Calu3 (cell line): Measurements from ENCODE around the gene TSNAX. TPM values are rescaled to one million over a fixed set of nuclear protein-coding genes. Genes with fewer than 3 reads are reported as not detected.

Experiments used
- BruUV-seq: library from RNA; stranded (reverse); fragments of 400-500 nt; replicated peaks from 2 replicates; lab custom pipeline; 2021; lab: Mats Ljungman, UMichigan
- CTCF ChIA-PET: fragments of 300-600 bp; sonication (Branson Sonifier 250); formaldehyde crosslinking; loops from one replicate; lab custom pipeline; 2022; ENCODE audit warnings: antibody characterized with exemption; lab: Charles Lee
- DNase-seq: peaks from one replicate; pipeline ENCODE4 v3.0.0; 2022
- H3K27ac Mint-ChIP-seq: one replicate; pipeline ENCODE4 v1.8.0; 2022; ENCODE audit warnings: mixed read lengths; ENCODE audit not compliant: unreplicated experiment
- H3K27me3 Mint-ChIP-seq: one replicate; pipeline ENCODE4 v1.8.0; 2022; ENCODE audit warnings: mixed read lengths; ENCODE audit not compliant: unreplicated experiment
- H3K36me3 Mint-ChIP-seq: one replicate; pipeline ENCODE4 v1.8.0; 2022; ENCODE audit warnings: mild to moderate bottlenecking, moderate library complexity, mixed read lengths; ENCODE audit not compliant: insufficient read depth, unreplicated experiment
- H3K4me1 Mint-ChIP-seq: one replicate; pipeline ENCODE4 v1.8.0; 2022; ENCODE audit warnings: mild to moderate bottlenecking, low read depth, mixed read lengths; ENCODE audit not compliant: unreplicated experiment
- H3K4me3 Mint-ChIP-seq: one replicate; pipeline ENCODE4 v1.8.0; 2022; ENCODE audit warnings: mild to moderate bottlenecking, low read depth, moderate library complexity, mixed read lengths; ENCODE audit not compliant: unreplicated experiment
- H3K9me3 Mint-ChIP-seq: one replicate; pipeline ENCODE4 v1.8.0; 2022; ENCODE audit warnings: low read depth, mixed read lengths; ENCODE audit not compliant: unreplicated experiment
- intact Hi-C: fragments of 100-400 bp; cut with micrococcal nuclease; formaldehyde crosslinking; loops from one replicate; pipeline ENCODE4 v1.10.0; 2022; ENCODE audit not compliant: unreplicated experiment
- total RNA-seq: library from RNA; stranded (reverse); gene quantifications from 2 replicates; pipeline ENCODE4 v1.2.3, GENCODE V29; 2022
- TF ChIP-seq, protein P1 (sequence below): fragments of 200-600 bp; IDR thresholded peaks from one replicate; pipeline ENCODE4 v1.8.0; 2022; ENCODE audit warnings: antibody characterized with exemption; ENCODE audit not compliant: unreplicated experiment

Gene TSNAX
- total RNA-seq, 1 experiment from 2014 or later, result 55.5 TPM

DNA sequence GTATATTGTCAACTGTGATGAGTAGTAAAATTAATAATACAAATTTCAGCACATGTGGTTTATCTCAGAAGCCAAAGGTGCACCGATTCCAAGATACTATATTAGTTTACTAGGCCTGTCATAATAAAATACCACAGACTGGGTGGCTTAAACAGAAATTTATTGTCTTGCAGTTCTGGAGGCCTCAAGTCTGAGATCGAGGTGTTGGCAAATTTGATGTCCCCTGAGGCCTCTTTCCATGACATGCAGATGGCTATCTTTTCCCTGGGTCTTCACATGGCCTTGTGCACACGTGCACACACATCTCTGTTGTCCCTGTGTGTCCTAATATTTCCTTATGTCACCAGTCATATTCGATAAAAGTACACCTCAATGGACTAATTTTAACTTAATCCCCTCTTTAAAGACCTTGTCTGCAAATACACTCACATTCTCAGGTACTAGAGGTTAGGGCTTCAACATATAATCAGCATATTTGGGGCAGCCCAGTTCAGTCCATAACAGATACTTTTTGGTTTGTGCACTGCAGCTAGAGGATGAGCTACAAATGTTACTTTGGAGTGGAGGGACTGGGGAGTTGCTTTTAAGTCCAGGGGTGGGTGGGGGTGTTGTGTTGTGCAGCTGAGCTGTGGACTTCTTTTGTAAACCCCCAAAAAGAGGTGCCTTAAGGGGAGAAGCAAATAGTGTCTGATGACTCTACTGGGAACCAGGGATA, 21.4 kb downstream of the TSNAX start:
- Mint-ChIP-seq H3K27ac (no peak overlapping the region), H3K4me1 (no peaks in the 10 kb centered on the region), H3K36me3 (peaks cover 21% of the 10 kb centered on the region), H3K4me3 (no peak overlapping the region), H3K9me3 (no peaks in the 10 kb centered on the region), H3K27me3 (no peaks in the 10 kb centered on the region)
- TF ChIP-seq, protein P1, sequence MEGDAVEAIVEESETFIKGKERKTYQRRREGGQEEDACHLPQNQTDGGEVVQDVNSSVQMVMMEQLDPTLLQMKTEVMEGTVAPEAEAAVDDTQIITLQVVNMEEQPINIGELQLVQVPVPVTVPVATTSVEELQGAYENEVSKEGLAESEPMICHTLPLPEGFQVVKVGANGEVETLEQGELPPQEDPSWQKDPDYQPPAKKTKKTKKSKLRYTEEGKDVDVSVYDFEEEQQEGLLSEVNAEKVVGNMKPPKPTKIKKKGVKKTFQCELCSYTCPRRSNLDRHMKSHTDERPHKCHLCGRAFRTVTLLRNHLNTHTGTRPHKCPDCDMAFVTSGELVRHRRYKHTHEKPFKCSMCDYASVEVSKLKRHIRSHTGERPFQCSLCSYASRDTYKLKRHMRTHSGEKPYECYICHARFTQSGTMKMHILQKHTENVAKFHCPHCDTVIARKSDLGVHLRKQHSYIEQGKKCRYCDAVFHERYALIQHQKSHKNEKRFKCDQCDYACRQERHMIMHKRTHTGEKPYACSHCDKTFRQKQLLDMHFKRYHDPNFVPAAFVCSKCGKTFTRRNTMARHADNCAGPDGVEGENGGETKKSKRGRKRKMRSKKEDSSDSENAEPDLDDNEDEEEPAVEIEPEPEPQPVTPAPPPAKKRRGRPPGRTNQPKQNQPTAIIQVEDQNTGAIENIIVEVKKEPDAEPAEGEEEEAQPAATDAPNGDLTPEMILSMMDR, result no peak
- no peak for DNase-seq
- intact Hi-C loops, result loop anchor here (1.0 kb wide), 1 partner anchor 192 kb away; no protein-coding TSS in a partner anchor
- no TSS peak for BruUV-seq
- CTCF ChIA-PET, result interaction anchor here (0.6 kb wide), 1 partner anchor 27 kb away, joined by 3 read pairs; no protein-coding TSS in a partner anchor

GRCh38 chr1:231550448-231550781, 21.9 kb downstream of the TSNAX start:
- intact Hi-C loops, result loop anchor here (1.0 kb wide), 1 partner anchor 192 kb away; no protein-coding TSS in a partner anchor
- Mint-ChIP-seq H3K9me3 (no peaks in the 10 kb centered on the region), H3K36me3 (peaks cover 21% of the 10 kb centered on the region), H3K27me3 (no peaks in the 10 kb centered on the region), H3K27ac (no peak overlapping the region), H3K4me3 (no peak overlapping the region), H3K4me1 (no peaks in the 10 kb centered on the region)
- CTCF ChIA-PET, result no interaction called here
- BruUV-seq, result no TSS peak
- peak; percentile 49 for DNase-seq
- TF ChIP-seq, protein P1, result peak; percentile 56

DNA sequence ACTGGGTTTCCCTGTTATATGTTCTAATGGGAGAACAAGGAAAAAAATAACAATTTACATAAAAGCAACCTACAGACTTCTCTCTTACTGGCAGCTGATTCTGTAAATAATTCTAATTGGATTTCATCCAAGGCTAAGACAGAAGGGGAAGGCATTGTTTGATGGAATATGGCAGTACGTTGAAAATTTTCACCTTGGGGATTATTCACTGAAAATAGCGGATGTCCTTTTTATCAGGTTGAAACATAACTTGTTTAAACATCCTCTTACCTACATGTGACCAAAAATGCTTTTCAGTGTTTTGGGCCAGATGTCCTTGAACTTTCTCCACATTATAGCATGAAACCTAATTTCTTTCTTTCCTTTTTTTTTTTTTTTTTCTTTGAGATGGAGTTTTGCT, 24.9 kb downstream of the TSNAX start:
- intact Hi-C loops, result no loop called here
- no peak for DNase-seq
- TF ChIP-seq, protein P1, result no peak
- Mint-ChIP-seq H3K27me3 (no peaks in the 10 kb centered on the region), H3K36me3 (peaks cover 13% of the 10 kb centered on the region), H3K4me3 (no peak overlapping the region), H3K9me3 (no peaks in the 10 kb centered on the region), H3K4me1 (peaks cover 16% of the 10 kb centered on the region), H3K27ac (no peak overlapping the region)
- CTCF ChIA-PET, result no interaction called here
- BruUV-seq, result no TSS peak

DNA sequence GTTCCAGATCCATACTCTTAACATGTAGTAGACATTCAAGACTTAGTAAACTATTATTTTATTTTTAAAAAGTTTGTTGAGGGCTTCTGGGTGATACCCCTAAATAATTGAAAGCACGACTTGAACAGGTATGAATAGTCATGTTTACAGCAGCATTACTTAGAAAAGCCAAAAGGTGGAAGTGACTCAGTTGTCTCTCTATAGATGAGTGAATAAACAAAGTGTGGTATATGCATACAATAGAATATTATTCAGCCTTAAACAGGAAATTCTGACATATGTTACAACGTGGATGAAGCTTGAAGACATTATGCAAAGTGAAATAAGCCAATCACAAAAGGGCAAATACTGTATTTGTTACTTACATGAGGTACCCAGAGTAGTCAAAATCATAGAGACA, 26.5 kb downstream of the TSNAX start:
- H3K27ac Mint-ChIP-seq, result no peak overlapping the region
- TF ChIP-seq, protein P1, result no peak
- DNase-seq, result no peak
- no peaks in the 10 kb centered on the region for H3K9me3 Mint-ChIP-seq
- CTCF ChIA-PET, result interaction anchor here (0.5 to 1.2 kb wide), 2 partner anchors 18 to 87 kb away, joined by 4 to 6 read pairs; no protein-coding TSS in a partner anchor
- H3K36me3 Mint-ChIP-seq, result peaks cover 13% of the 10 kb centered on the region
- BruUV-seq, result no TSS peak
- intact Hi-C loops, result no loop called here
- H3K4me1 Mint-ChIP-seq, result peaks cover 18% of the 10 kb centered on the region
- no peaks in the 10 kb centered on the region for H3K27me3 Mint-ChIP-seq
- H3K4me3 Mint-ChIP-seq, result no peak overlapping the region
